Right renal pelvis (tissue), 4 donors: ENCODE measurements around the gene GRHL1. TPM values are rescaled to one million over a fixed set of nuclear protein-coding genes. Genes with fewer than 3 reads are reported as not detected.
A peak's percentile ranks its signal among the peaks of the same experiment; 100 is the strongest.
"Not testable (repeated sequence)": the region's sequence is repeated elsewhere in the genome, so short reads cannot be mapped to it uniquely, and the experiment has no call there.

Experiments
- DNase-seq, 4 donors: peaks; one replicate each; pipeline ENCODE4 v3.0.0-alpha.2; 2013; ENCODE audit warnings: low read depth in 4 of 4, low spot score in 3 of 4, missing footprints in 1 of 4
- polyA plus RNA-seq, 4 donors: library from polyadenylated mRNA; unstranded; fragments of 120-200 nt; gene quantifications; one replicate each; pipeline ENCODE4 v1.2.1, GENCODE V29; 2013; ENCODE audit not compliant: insufficient read length in 4 of 4

The GRHL1 gene
- 1 to 10 TPM; 5.0 to 8.1 (median 5.6) TPM for polyA plus RNA-seq

GRCh38 chr2:9951522-9952285 is at the start of gene GRHL1:
Gene GRHL1, plus strand, starts transcription at chr2:9951693. Its CDS starts 141 bp downstream, at chr2:9951834.
- DNase-seq, result peak; percentile 80 to 86 (median 85)

GRCh38 chr2:9905413-9905812 is 46.1 kb upstream of the GRHL1 start:
- no peak for DNase-seq

- no peak for DNase-seq
Observed at GRCh38 chr2:9907402-9907801, 44.1 kb upstream of the GRHL1 start.

- no peak for DNase-seq
Observed at GRCh38 chr2:9908639-9909038, 42.9 kb upstream of the GRHL1 start.

- no peak for DNase-seq
Observed at GRCh38 chr2:9909106-9909505, 42.4 kb upstream of the GRHL1 start.

- no peak for DNase-seq
Observed at GRCh38 chr2:9910699-9911098, 40.8 kb upstream of the GRHL1 start.

- DNase-seq, result no peak
Observed at GRCh38 chr2:9912468-9912867, 39.0 kb upstream of the GRHL1 start.

- DNase-seq, result no peak
Observed at GRCh38 chr2:9914384-9915065, 37.0 kb upstream of the GRHL1 start.

GRCh38 chr2:9918275-9918674 is 33.2 kb upstream of the GRHL1 start:
- no peak for DNase-seq

GRCh38 chr2:9919512-9919911 is 32.0 kb upstream of the GRHL1 start:
- no peak for DNase-seq

GRCh38 chr2:9927020-9927419 is 24.5 kb upstream of the GRHL1 start:
- not testable (repeated sequence) for DNase-seq

- no peak for DNase-seq
Observed at GRCh38 chr2:9937258-9937657, 14.2 kb upstream of the GRHL1 start.

- no peak for DNase-seq
Observed at GRCh38 chr2:9937968-9938367, 13.5 kb upstream of the GRHL1 start.

GRCh38 chr2:9939587-9940485 is 11.7 kb upstream of the GRHL1 start:
- DNase-seq, result no peak

GRCh38 chr2:9941196-9941995 is 10.1 kb upstream of the GRHL1 start:
- no peak for DNase-seq

GRCh38 chr2:9941996-9942390 is 9.5 kb upstream of the GRHL1 start:
- no peak for DNase-seq

GRCh38 chr2:9944330-9944758 is 7.1 kb upstream of the GRHL1 start:
- no peak for DNase-seq

- DNase-seq, result no peak
Observed at GRCh38 chr2:9945596-9945995, 5.9 kb upstream of the GRHL1 start.

- no peak for DNase-seq
Observed at GRCh38 chr2:9946076-9946475, 5.4 kb upstream of the GRHL1 start.

- no peak for DNase-seq
Observed at GRCh38 chr2:9946818-9947217, 4.7 kb upstream of the GRHL1 start.
